SK-N-SH treated with all-trans-retinoic acid at 6 μM for 48 hours (cell line): Measurements from ENCODE around the gene DRD4.

ENCODE experiments used
- ESRRG ChIP-seq: fragments of 250-450 bp; sonication (Bioruptor Pico); IDR thresholded peaks from 2 replicates; pipeline ENCODE4 v1.6.1; 2021; ENCODE audit warnings: mild to moderate bottlenecking
- GLIS3 ChIP-seq: fragments of 250-450 bp; sonication (Bioruptor Pico); IDR thresholded peaks from 2 replicates; pipeline ENCODE4 v1.5.0; 2020; ENCODE audit warnings: mild to moderate bottlenecking, moderate library complexity
- SNAI2 ChIP-seq: fragments of 250-450 bp; sonication (Bioruptor Pico); IDR thresholded peaks from 2 replicates; pipeline ENCODE4 v1.5.0; 2020; ENCODE audit warnings: mild to moderate bottlenecking, moderate library complexity
- ZFP3 ChIP-seq: fragments of 250-450 bp; sonication (Bioruptor Pico); IDR thresholded peaks from 2 replicates; pipeline ENCODE4 v1.5.0; 2020; ENCODE audit warnings: mild to moderate bottlenecking, moderate library complexity
- ZNF565 ChIP-seq: fragments of 450-650 bp; formaldehyde crosslinking; conservative IDR thresholded peaks from 2 replicates; pipeline ENCODE4 v1.5.0; 2020; ENCODE audit warnings: low read depth, mild to moderate bottlenecking, moderate library complexity
- TF ChIP-seq, protein P1 (sequence below): fragments of 250-450 bp; sonication (Bioruptor Pico); IDR thresholded peaks from 2 replicates; pipeline ENCODE4 v1.8.0; 2020; ENCODE audit warnings: mild to moderate bottlenecking, moderate library complexity, borderline replicate concordance
- TF ChIP-seq, protein P2 (sequence below): fragments of 250-450 bp; sonication (Bioruptor Pico); IDR thresholded peaks from 2 replicates; pipeline ENCODE4 v1.8.0; 2021; ENCODE audit warnings: low read depth, mild to moderate bottlenecking, moderate library complexity, borderline replicate concordance

- TF ChIP-seq, protein P1, sequence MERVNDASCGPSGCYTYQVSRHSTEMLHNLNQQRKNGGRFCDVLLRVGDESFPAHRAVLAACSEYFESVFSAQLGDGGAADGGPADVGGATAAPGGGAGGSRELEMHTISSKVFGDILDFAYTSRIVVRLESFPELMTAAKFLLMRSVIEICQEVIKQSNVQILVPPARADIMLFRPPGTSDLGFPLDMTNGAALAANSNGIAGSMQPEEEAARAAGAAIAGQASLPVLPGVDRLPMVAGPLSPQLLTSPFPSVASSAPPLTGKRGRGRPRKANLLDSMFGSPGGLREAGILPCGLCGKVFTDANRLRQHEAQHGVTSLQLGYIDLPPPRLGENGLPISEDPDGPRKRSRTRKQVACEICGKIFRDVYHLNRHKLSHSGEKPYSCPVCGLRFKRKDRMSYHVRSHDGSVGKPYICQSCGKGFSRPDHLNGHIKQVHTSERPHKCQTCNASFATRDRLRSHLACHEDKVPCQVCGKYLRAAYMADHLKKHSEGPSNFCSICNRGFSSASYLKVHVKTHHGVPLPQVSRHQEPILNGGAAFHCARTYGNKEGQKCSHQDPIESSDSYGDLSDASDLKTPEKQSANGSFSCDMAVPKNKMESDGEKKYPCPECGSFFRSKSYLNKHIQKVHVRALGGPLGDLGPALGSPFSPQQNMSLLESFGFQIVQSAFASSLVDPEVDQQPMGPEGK (CRISPR knock-in tag), result no peak
- TF ChIP-seq, protein P2, sequence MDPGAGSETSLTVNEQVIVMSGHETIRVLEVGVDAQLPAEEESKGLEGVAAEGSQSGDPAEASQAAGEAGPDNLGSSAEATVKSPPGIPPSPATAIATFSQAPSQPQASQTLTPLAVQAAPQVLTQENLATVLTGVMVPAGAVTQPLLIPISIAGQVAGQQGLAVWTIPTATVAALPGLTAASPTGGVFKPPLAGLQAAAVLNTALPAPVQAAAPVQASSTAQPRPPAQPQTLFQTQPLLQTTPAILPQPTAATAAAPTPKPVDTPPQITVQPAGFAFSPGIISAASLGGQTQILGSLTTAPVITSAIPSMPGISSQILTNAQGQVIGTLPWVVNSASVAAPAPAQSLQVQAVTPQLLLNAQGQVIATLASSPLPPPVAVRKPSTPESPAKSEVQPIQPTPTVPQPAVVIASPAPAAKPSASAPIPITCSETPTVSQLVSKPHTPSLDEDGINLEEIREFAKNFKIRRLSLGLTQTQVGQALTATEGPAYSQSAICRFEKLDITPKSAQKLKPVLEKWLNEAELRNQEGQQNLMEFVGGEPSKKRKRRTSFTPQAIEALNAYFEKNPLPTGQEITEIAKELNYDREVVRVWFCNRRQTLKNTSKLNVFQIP (CRISPR knock-in tag), result no peak
- TF ChIP-seq GLIS3 (CRISPR knock-in tag), result no peak
- TF ChIP-seq ZNF565, result no peak
- no peak for TF ChIP-seq ESRRG
- no peak for TF ChIP-seq SNAI2 (CRISPR knock-in tag)
- no peak for TF ChIP-seq ZFP3 (CRISPR knock-in tag)
Measured at GRCh38 chr11:687751-688150, 50.7 kb downstream of the DRD4 start.
